Erythroblast (primary cell): ENCODE results near the gene PKNOX1.

Source experiments
- DNase-seq, 2 experiments: peaks; one replicate each; lab custom pipeline; 2025; lab: John Stamatoyannopoulos, UW
- GATA1 ChIP-seq: IDR thresholded peaks from 2 replicates; pipeline ENCODE4 v1.6.1; 2011; ENCODE audit warnings: low read depth, mild to moderate bottlenecking, control low read depth, low read length, moderate library complexity
- POLR2A ChIP-seq: IDR thresholded peaks from 2 replicates; pipeline ENCODE4 v1.6.1; 2011; ENCODE audit warnings: mild to moderate bottlenecking, low read length

The PKNOX1 gene

GRCh38 chr21:43012596-43012995, 38.2 kb downstream of the PKNOX1 start:
- DNase-seq, result no peak
- no peak for TF ChIP-seq GATA1
- TF ChIP-seq POLR2A, result no peak

GRCh38 chr21:43015906-43016540, 41.7 kb downstream of the PKNOX1 start:
- no peak for DNase-seq
- TF ChIP-seq GATA1 (no peak), POLR2A (no peak)

- TF ChIP-seq GATA1 (no peak), POLR2A (no peak)
These were observed 42.4 kb downstream of the PKNOX1 start for GRCh38 chr21:43016728-43017127.

GRCh38 chr21:43018519-43018918, 44.2 kb downstream of the PKNOX1 start:
- DNase-seq, result no peak
- no peak for TF ChIP-seq GATA1

More at GRCh38 chr21:43016728-43017127, 42.4 kb downstream of the PKNOX1 start:
- DNase-seq, result no peak

GRCh38 chr21:43020177-43020576, 45.8 kb downstream of the PKNOX1 start:
- no peak for TF ChIP-seq GATA1
- TF ChIP-seq POLR2A, result no peak
- no peak for DNase-seq

GRCh38 chr21:43020771-43021170, 46.4 kb downstream of the PKNOX1 start:
- no peak for DNase-seq
- no peak for TF ChIP-seq POLR2A
- TF ChIP-seq GATA1, result no peak

- no peak for TF ChIP-seq GATA1
- TF ChIP-seq POLR2A, result no peak
- no peak for DNase-seq
These were observed 46.8 kb downstream of the PKNOX1 start for GRCh38 chr21:43021191-43021590.

GRCh38 chr21:43021756-43022600, 47.6 kb downstream of the PKNOX1 start:
- TF ChIP-seq GATA1 (no peak), POLR2A (no peak)
- no peak for DNase-seq

- TF ChIP-seq POLR2A (no peak), GATA1 (no peak)
- DNase-seq, result no peak
These were observed 48.8 kb downstream of the PKNOX1 start for GRCh38 chr21:43023175-43023574.

- TF ChIP-seq GATA1, result no peak
- TF ChIP-seq POLR2A, result no peak
- DNase-seq, result no peak
These were observed 50.2 kb downstream of the PKNOX1 start for GRCh38 chr21:43024439-43025136.

- DNase-seq, result no peak
These were observed 51.3 kb downstream of the PKNOX1 start for GRCh38 chr21:43025636-43026180.

GRCh38 chr21:43027846-43028731, 53.7 kb downstream of the PKNOX1 start:
- TF ChIP-seq GATA1, result no peak
- no peak for TF ChIP-seq POLR2A
- no peak for DNase-seq

More at GRCh38 chr21:43025636-43026180, 51.3 kb downstream of the PKNOX1 start:
- TF ChIP-seq POLR2A, result no peak
- TF ChIP-seq GATA1, result no peak

GRCh38 chr21:43029785-43030184, 55.4 kb downstream of the PKNOX1 start:
- no peak for DNase-seq
- TF ChIP-seq POLR2A (no peak), GATA1 (no peak)
